Skeletal muscle satellite cell (primary cell): ENCODE data around the gene MYO7A.

ENCODE experiments used
- H3K27me3 ChIP-seq: 2 replicates; pipeline ENCODE4 v1.7.0; 2013; ENCODE audit warnings: low read length; ENCODE audit not compliant: control insufficient read depth, insufficient read depth
- H3K36me3 ChIP-seq: 2 replicates; pipeline ENCODE4 v1.7.0; 2013; ENCODE audit warnings: mild to moderate bottlenecking, control low read depth, low read length; ENCODE audit not compliant: insufficient read depth
- H3K4me1 ChIP-seq: 2 replicates; pipeline ENCODE4 v1.7.0; 2013; ENCODE audit warnings: low read length; ENCODE audit not compliant: control insufficient read depth, insufficient read depth
- H3K4me2 ChIP-seq: 2 replicates; pipeline ENCODE4 v1.7.0; 2013; ENCODE audit warnings: mild to moderate bottlenecking, low read length
- H3K4me3 ChIP-seq: 2 replicates; pipeline ENCODE4 v1.7.0; 2013; ENCODE audit warnings: low read length
- H3K9ac ChIP-seq: 2 replicates; pipeline ENCODE4 v1.7.0; 2013; ENCODE audit warnings: mild to moderate bottlenecking, low read depth, low read length, moderate library complexity
- H3K9me3 ChIP-seq: replicated peaks from 2 replicates; pipeline ENCODE4 v1.7.0; 2013; ENCODE audit warnings: mild to moderate bottlenecking, control low read depth, low read length

The MYO7A gene

DNA sequence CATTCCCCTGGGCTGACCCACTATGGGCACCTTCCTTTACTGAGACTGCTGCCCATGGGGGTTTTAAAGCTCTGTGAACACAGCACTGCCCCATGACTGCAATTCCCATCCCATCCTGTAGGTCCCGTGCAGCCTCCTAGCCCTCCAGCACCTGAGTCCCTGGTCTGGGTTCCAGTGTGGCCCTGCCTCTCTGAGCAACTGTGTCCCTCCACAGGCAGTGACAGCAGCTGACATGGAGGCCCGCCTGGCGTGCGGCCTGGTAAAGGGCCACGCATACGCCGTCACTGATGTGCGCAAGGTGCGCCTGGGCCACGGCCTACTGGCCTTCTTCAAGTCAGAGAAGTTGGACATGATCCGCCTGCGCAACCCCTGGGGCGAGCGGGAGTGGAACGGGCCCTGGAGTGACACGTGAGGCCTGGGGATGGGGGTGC lies 12.8 kb upstream of the MYO7A start:
- Histone ChIP-seq H3K9me3 (no peaks in the 10 kb centered on the region), H3K4me1 (peaks cover 17% of the 10 kb centered on the region), H3K27me3 (no peaks in the 10 kb centered on the region), H3K9ac (no peak overlapping the region), H3K4me3 (no peak overlapping the region), H3K36me3 (peaks cover 33% of the 10 kb centered on the region), H3K4me2 (no peak overlapping the region)

DNA sequence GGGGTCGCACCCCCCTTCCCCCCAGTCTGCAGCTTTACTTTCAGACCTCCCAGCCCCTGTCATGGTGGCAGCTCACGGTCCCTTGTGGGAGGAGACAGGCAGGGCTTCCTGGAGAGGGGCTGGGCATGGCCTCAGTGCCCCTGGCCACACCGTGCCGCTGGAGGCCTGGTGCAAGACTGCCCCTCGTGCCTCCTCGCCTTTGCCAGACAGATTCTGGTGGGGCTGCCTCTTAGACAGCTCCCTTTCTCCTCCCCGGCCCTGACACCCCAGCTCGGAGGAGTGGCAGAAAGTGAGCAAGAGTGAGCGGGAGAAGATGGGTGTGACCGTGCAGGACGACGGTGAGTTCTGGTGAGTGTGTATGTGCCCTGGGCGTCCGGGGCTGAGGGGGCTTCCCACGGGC lies 12.1 kb upstream of the MYO7A start:
- no peaks in the 10 kb centered on the region for H3K9me3 ChIP-seq
- no peaks in the 10 kb centered on the region for H3K27me3 ChIP-seq
- H3K4me1 ChIP-seq: peaks cover 9% of the 10 kb centered on the region
- no peak overlapping the region for H3K9ac ChIP-seq
- no peak overlapping the region for H3K4me3 ChIP-seq
- H3K4me2 ChIP-seq: no peak overlapping the region
- peaks cover 41% of the 10 kb centered on the region for H3K36me3 ChIP-seq

DNA sequence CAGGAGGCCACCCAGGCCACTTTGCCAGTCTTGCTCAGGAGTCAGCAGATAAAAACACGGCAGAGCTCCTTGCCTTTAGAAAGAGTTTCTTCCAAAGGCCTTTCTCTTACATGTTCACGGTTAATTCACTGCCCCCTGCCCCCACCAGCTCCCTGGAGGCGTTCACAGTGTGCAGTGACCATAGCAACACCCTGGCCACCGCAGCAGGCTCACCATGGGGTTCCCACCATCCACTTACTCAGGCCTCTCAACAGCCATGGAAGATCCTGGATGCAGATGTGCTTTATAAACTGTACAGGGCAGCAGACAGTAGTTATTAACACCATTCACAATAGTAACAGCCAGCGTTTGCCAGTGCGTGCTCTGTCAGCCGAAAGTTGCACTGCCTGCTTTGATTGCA lies 10.6 kb upstream of the MYO7A start:
- H3K9ac ChIP-seq: no peak overlapping the region
- no peak overlapping the region for H3K4me3 ChIP-seq
- H3K9me3 ChIP-seq: no peaks in the 10 kb centered on the region
- H3K4me1 ChIP-seq: peaks cover 6% of the 10 kb centered on the region
- H3K4me2 ChIP-seq: no peak overlapping the region
- no peaks in the 10 kb centered on the region for H3K27me3 ChIP-seq
- peaks cover 46% of the 10 kb centered on the region for H3K36me3 ChIP-seq

DNA sequence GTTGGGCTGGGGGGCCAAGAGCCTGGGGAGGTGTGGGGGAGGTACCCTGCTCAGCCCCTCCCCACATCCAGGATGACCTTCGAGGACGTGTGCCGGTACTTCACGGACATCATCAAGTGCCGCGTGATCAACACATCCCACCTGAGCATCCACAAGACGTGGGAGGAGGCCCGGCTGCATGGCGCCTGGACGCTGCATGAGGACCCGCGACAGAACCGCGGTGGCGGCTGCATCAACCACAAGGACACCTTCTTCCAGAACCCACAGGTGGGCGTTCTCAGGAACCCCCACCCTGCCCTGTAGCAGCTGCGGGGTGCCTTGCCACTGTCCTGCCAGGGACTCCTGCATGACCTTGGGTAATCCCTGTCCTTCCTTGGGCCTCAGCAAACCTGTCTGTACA lies 10.0 kb upstream of the MYO7A start:
- H3K4me1 ChIP-seq: peaks cover 4% of the 10 kb centered on the region
- H3K9me3 ChIP-seq: no peaks in the 10 kb centered on the region
- peaks cover 50% of the 10 kb centered on the region for H3K36me3 ChIP-seq
- no peak overlapping the region for H3K9ac ChIP-seq
- no peak overlapping the region for H3K4me2 ChIP-seq
- no peak overlapping the region for H3K4me3 ChIP-seq
- H3K27me3 ChIP-seq: no peaks in the 10 kb centered on the region

DNA sequence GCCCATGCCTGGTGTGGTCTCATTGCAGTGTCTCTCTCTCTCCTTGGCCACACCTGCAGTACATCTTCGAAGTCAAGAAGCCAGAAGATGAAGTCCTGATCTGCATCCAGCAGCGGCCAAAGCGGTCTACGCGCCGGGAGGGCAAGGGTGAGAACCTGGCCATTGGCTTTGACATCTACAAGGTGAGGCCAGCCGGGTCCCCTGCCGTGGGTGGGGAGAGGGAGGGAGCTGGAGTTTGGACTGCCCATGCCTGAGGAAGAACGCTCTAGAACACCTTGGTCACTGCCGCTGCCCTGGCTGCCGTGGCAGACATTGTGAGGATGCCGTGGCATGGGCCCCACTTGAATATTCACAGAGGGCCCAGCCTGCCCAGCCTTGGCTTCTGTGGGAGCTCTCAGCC lies 9.1 kb upstream of the MYO7A start:
- Histone ChIP-seq H3K36me3 (peaks cover 54% of the 10 kb centered on the region), H3K4me1 (no peaks in the 10 kb centered on the region), H3K4me2 (no peak overlapping the region), H3K9me3 (no peaks in the 10 kb centered on the region), H3K4me3 (no peak overlapping the region), H3K9ac (no peak overlapping the region), H3K27me3 (no peaks in the 10 kb centered on the region)

DNA sequence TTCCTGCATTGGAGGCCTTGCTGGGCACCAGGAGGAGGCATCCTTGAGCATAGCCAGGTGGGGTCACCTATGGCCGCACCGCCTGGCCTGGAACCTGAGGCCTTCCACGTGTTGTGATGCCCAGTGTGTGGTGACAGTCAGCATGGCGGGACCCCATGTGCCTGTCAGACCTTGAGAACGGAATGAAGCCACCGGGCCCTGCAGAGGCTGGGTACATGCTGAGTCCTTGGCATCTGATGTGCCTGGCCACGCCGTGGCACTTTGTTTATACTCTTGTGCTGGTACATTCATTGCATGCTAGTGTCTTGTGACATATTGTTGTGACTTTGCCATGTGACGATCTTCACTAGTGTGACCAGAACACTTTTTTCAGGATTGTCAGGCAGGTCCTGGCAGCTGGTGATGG lies 8.5 kb upstream of the MYO7A start:
- Histone ChIP-seq H3K36me3 (peaks cover 49% of the 10 kb centered on the region), H3K4me3 (no peak overlapping the region), H3K9me3 (no peaks in the 10 kb centered on the region), H3K9ac (no peak overlapping the region), H3K4me2 (no peak overlapping the region), H3K4me1 (no peaks in the 10 kb centered on the region), H3K27me3 (no peaks in the 10 kb centered on the region)

DNA sequence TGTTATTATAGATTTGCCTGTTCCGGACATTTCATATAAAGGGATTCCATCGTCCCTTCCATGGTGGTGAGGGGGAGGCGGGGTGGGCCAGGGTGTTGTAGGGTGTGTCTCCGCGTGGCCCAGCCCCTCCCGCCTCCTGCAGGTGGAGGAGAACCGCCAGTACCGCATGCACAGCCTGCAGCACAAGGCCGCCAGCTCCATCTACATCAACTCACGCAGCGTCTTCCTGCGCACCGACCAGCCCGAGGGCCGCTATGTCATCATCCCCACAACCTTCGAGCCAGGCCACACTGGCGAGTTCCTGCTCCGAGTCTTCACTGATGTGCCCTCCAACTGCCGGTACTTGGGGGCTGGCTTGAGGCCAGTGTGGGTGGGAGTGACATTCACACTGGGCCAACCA lies 7.5 kb upstream of the MYO7A start:
- H3K4me2 ChIP-seq: no peak overlapping the region
- H3K36me3 ChIP-seq: peaks cover 50% of the 10 kb centered on the region
- H3K9me3 ChIP-seq: no peaks in the 10 kb centered on the region
- H3K4me3 ChIP-seq: no peak overlapping the region
- no peaks in the 10 kb centered on the region for H3K4me1 ChIP-seq
- no peak overlapping the region for H3K9ac ChIP-seq
- H3K27me3 ChIP-seq: no peaks in the 10 kb centered on the region

DNA sequence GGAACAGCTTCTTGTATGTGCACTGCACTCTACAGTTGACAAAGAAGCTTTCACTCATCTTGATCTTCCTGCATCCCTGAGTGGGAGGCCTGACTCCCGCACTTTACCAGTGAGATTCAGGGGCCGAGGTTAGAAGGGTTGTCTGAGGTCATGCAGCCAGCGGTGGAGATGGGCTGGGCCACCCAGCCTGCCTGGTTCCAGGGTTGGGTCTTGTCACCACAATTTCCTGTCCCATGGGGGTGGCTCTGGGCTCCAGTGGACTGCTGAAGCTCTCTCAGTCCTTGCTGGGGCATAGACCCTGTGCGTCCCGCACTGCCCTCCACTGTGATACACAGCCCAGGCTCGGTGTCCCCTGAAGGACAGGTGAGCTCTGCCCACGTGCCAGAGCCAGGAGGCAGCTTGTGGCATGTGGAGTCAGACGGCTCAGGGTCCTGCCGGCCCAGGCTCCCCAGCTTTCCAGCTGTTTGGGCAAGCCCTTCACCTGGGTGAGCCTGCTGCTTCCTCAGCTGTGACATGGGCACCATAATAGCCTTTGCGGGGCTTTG lies 6.9 kb upstream of the MYO7A start:
- Histone ChIP-seq H3K27me3 (no peaks in the 10 kb centered on the region), H3K4me1 (no peaks in the 10 kb centered on the region), H3K4me3 (no peak overlapping the region), H3K9me3 (no peaks in the 10 kb centered on the region), H3K36me3 (peaks cover 48% of the 10 kb centered on the region), H3K9ac (no peak overlapping the region), H3K4me2 (no peak overlapping the region)

DNA sequence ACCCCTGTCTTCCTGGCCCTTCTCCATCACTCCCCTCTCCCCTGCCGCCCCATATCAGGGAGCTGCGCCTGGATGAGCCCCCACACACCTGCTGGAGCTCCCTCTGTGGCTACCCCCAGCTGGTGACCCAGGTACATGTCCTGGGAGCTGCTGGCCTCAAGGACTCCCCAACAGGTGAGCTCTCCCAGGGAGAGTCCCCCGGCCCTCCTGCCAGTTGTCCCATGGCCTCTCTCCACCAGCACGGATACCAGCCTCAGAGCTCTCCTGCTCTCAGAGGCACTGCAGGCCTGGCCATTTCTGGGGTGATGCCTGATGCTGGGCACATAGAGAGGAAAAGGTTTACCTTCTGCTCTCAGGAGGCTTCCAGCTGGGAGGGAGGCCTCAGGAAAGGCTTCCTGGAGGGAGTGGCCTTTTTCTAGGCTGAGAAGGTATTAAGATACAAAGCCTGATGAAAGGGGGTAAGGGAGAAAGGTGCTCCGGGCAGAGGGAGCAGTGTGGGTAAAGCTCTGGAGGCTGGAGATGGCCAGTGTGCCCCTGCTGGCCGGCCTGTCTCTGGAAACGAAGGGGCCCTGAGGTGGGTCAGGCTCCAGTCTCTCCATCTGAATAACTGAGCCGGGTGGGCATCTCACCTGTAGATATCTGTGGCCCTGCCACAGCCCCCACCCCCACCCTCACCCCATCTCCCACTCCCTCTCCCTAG lies 6.0 kb upstream of the MYO7A start:
- no peaks in the 10 kb centered on the region for H3K27me3 ChIP-seq
- H3K4me2 ChIP-seq: no peak overlapping the region
- no peak overlapping the region for H3K4me3 ChIP-seq
- no peak overlapping the region for H3K9ac ChIP-seq
- peaks cover 45% of the 10 kb centered on the region for H3K36me3 ChIP-seq
- no peaks in the 10 kb centered on the region for H3K9me3 ChIP-seq
- H3K4me1 ChIP-seq: no peaks in the 10 kb centered on the region

DNA sequence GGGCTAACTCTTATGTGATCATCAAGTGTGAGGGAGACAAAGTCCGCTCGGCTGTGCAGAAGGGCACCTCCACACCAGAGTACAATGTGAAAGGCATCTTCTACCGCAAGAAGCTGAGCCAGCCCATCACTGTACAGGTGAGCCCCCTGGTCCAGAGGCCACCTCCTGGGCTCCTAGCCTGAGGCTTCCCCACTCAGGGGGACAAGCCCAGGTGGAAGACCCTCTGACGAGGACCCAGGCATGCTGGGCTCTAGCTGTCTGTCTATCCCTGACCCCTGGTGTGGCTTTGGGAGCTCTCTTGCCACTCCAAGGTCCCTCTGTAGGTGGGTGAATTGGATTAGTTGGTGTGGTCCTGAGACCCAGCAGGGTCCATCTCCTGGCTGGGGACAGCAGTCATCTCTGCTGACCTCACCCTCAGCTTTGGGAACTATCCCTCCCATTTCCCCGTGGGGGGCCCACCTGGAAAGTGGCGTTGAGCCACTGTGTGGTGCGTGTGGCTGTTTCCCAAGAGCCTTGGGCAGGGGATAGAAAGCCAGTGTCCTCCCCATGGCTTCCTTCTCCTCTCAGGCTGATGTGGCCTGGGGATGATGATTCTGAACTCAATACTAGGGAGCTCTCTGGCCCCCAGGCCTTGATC lies 5.4 kb upstream of the MYO7A start:
- H3K9me3 ChIP-seq: no peaks in the 10 kb centered on the region
- peaks cover 6% of the 10 kb centered on the region for H3K4me1 ChIP-seq
- no peak overlapping the region for H3K9ac ChIP-seq
- H3K4me2 ChIP-seq: no peak overlapping the region
- no peaks in the 10 kb centered on the region for H3K27me3 ChIP-seq
- peaks cover 45% of the 10 kb centered on the region for H3K36me3 ChIP-seq
- H3K4me3 ChIP-seq: no peak overlapping the region

DNA sequence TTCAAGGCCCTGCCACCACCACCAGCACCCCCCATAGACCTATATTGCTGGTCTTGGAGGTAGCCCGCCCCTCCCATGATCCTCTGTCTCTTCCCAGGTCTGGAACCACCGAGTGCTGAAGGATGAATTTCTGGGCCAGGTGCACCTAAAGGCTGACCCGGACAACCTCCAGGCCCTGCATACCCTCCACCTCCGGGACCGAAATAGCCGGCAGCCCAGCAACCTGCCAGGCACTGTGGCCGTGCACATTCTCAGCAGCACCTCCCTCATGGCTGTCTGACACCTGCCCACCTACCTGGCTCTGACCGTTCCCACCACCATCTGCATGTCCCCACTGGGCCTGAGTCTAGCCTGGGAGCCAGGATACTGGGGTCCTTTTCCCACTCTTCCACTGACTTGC lies 4.5 kb upstream of the MYO7A start:
- H3K4me3 ChIP-seq: no peak overlapping the region
- H3K4me1 ChIP-seq: peaks cover 13% of the 10 kb centered on the region
- H3K4me2 ChIP-seq: no peak overlapping the region
- no peak overlapping the region for H3K9ac ChIP-seq
- peaks cover 2% of the 10 kb centered on the region for H3K27me3 ChIP-seq
- peaks cover 37% of the 10 kb centered on the region for H3K36me3 ChIP-seq
- H3K9me3 ChIP-seq: no peaks in the 10 kb centered on the region

DNA sequence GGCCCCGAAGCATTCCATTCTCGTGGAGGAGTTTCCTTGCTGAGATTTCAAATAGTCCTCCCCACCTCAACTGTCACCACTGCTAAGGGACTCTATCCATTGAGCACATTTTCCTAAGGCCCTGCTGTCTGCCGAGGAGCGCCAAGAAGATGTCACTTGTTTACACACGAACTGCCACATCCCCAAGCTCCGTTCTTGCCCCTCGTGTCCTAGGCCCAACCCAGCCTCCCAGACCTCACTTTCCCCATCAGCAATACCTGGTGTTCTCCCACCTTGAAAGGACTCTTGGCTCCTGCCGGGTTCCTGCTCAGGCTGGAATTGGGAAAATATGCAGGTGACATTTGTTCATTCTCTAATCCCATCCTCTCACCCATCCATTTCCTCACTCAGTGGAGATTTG lies 4.0 kb upstream of the MYO7A start:
- H3K9me3 ChIP-seq: no peaks in the 10 kb centered on the region
- peaks cover 32% of the 10 kb centered on the region for H3K36me3 ChIP-seq
- peaks cover 13% of the 10 kb centered on the region for H3K4me1 ChIP-seq
- H3K4me2 ChIP-seq: no peak overlapping the region
- no peak overlapping the region for H3K9ac ChIP-seq
- H3K27me3 ChIP-seq: peaks cover 2% of the 10 kb centered on the region
- no peak overlapping the region for H3K4me3 ChIP-seq
